Astrocyte of the cerebellum (primary cell): ENCODE measurements around the gene IL1R1.

Experiments used
- DNase-seq: peaks from one replicate; pipeline ENCODE4 v3.0.0-alpha.2; 2011; ENCODE audit warnings: low read depth
- H3K4me3 ChIP-seq: 2 replicates; pipeline ENCODE4 v1.5.1; 2011; ENCODE audit warnings: mild to moderate bottlenecking, low read depth, low read length, moderate library complexity
- CTCF ChIP-seq: IDR thresholded peaks from 2 replicates; pipeline ENCODE4 v1.5.1; 2012; ENCODE audit warnings: low read length, low read depth, moderate library complexity, mild to moderate bottlenecking; ENCODE audit errors: missing control alignments
- in situ Hi-C: cut with HindIII; loops from 2 replicates; pipeline ENCODE4 v1.10.0; 2017; ENCODE audit warnings: low sequenced_read_pairs

The IL1R1 gene

GRCh38 chr2:102139851-102140250 is 2.7 kb upstream of the IL1R1 start:
- no peak for TF ChIP-seq CTCF
- H3K4me3 ChIP-seq, result no peak overlapping the region
- in situ Hi-C loops, result no loop called here
- peak; percentile 31 for DNase-seq

- no peak overlapping the region for H3K4me3 ChIP-seq
- DNase-seq, result no peak
- in situ Hi-C loops, result no loop called here
- TF ChIP-seq CTCF, result no peak
Measured at GRCh38 chr2:102140377-102140776, 2.2 kb upstream of the IL1R1 start.

- DNase-seq, result no peak
- H3K4me3 ChIP-seq, result peak overlapping the region; percentile 59
- in situ Hi-C loops, result no loop called here
- no peak for TF ChIP-seq CTCF
Measured at GRCh38 chr2:102141011-102141943, 1.3 kb upstream of the IL1R1 start.

GRCh38 chr2:102142829-102143449 is 393 bp downstream of the IL1R1 start:
- TF ChIP-seq CTCF, result no peak
- in situ Hi-C loops, result no loop called here
- DNase-seq, result no peak
- peak overlapping the region; percentile 59 for H3K4me3 ChIP-seq

- TF ChIP-seq CTCF, result no peak
- in situ Hi-C loops, result no loop called here
- peak overlapping the region; percentile 59 for H3K4me3 ChIP-seq
- no peak for DNase-seq
Measured at GRCh38 chr2:102143450-102143985, 972 bp downstream of the IL1R1 start.

- DNase-seq, result no peak
- in situ Hi-C loops, result no loop called here
- no peak for TF ChIP-seq CTCF
- H3K4me3 ChIP-seq, result peak overlapping the region; percentile 59
Measured at GRCh38 chr2:102144128-102144527, 1.6 kb downstream of the IL1R1 start.
